ENCODE measurements around the gene GPN3.
A peak's percentile ranks its signal among the peaks of the same experiment; 100 is the strongest.
"Not testable (repeated sequence)": the region's sequence is repeated elsewhere in the genome, so short reads cannot be mapped to it uniquely, and the experiment has no call there.

GPN3 gene

DNA sequence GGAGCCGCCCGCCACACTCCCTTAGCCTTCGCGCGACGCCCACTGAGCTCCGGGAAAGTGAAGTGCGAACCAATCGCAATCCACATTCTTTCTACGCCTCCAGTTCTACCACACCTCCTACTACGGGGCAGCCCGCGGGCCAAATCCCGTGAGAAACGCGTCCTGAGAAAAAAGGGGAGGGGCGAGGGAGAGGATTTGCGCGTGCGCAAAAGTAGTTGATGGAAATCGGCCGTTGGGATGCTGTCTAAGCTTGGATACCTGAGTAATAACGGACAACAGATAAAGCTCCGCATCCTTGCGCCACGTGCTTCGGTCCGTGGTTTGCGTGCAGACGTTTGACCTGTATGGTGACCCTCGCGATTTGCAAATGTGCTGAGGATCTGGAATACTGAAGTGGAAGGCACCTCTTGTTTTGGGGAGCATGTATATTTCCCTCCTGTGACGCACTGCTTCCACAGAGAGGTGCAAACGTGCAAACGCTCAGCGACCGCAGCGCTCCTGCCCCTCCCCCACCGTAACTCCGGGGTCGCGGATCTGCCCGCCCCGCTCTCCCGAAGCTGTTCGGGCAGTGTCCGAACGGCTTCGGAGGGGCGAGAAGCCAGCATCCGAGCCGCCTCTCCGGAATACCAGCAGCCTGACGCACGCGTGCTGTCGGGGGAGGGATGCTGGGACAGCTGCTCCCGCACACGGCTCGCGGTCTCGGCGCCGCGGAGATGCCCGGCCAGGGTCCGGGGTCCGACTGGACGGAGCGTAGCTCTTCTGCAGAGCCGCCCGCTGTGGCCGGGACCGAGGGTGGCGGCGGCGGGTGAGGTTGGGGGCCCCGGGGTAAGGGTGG, at the start of gene GPN3, which contains the start of gene FAM216A:
TSS of gene GPN3 (minus strand) at position 44 of the 835 bp plus-strand sequence. CDS start 54 bp downstream, outside the sequence.
TSS of gene FAM216A (plus strand) at position 632 of the 835 bp plus-strand sequence. CDS start at position 663, 31 bp downstream.
- peak; percentile 95 for DNase-seq (ENCODE audit: low read depth)

DNA sequence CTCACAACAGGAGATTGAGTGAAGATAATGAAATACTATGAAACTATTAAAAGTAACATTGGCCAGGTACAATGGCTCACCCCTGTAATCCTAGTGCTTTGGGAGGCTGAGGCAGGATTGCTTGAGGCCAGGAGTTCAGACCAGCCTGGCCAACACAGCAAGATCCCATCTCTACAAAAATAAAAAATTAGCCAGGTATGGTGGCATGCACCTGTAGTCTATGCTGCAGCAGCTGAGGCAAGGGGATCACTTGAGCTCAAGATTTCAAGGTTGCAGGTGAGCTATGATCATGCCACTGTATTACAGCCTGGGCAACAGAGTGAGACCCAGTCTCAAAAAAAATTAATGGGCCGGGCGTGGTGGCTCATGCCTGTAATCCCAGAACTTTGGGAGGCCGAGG, 48.9 kb upstream of the GPN3 start:
- no peak for DNase-seq (ENCODE audit: low read depth)

DNA sequence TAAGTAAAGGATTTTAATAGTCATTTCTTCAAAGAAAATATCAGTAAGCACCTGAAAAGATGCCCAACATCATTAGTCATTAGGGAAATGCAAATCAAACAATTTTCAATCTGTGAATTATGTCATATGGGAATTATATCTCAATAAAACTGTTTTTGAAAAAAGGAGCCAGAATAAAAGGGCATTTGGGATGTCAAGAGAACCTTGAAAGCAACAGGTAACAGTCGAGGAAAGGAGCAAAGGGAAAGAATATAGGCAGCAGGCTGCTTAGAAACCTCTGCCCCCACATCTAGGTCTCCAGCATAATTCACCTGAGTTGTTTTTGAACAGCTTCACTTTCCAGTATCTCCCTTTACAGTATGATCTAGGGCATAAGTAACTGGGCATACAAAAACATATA, 46.3 kb upstream of the GPN3 start:
- DNase-seq (ENCODE audit: low read depth) = no peak

DNA sequence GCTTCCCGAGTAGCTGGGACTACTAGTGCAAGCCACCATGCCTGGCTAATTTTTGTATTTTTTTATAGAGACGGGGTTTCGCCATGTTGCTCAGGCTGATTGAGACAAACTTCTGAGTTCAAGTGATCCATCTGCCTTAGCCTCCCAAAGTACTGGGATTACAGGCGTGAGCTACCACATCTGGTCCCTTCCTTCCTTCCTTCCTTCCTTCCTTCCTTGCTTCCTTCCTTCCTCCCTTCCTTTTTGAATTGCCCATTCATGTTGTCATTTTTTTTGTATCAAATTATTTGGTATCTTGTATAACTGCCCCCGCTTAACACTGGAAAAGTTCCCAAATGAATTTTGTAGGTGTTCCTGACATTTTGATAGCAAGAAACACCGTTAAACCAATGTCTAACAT, 45.8 kb upstream of the GPN3 start:
- no peak for DNase-seq (ENCODE audit: low read depth)

GRCh38 chr12:110508071-110508586, 40.1 kb upstream of the GPN3 start:
- DNase-seq (ENCODE audit: low read depth) = no peak

DNA sequence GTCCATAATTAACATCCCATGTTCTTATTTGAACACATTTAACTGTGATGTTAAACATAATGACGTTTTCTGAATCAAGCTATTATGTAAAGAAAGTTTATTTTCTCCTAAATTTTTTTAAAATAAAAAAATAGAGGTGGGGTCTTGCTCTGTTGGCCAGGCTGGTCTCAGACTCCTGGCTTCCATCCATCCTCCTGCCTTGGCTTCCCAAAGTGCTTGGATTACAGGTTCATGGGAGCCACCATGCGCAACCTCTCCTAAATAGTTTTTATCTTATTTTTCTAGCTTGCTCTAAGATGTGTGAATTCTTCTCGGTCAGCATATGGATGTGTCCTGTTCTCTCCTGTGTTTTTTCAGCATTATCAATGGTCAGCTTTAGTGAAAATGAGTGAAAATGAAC, 37.3 kb upstream of the GPN3 start:
- no peak for DNase-seq (ENCODE audit: low read depth)

GRCh38 chr12:110503432-110503831, 35.4 kb upstream of the GPN3 start:
- no peak for DNase-seq (ENCODE audit: low read depth)

DNA sequence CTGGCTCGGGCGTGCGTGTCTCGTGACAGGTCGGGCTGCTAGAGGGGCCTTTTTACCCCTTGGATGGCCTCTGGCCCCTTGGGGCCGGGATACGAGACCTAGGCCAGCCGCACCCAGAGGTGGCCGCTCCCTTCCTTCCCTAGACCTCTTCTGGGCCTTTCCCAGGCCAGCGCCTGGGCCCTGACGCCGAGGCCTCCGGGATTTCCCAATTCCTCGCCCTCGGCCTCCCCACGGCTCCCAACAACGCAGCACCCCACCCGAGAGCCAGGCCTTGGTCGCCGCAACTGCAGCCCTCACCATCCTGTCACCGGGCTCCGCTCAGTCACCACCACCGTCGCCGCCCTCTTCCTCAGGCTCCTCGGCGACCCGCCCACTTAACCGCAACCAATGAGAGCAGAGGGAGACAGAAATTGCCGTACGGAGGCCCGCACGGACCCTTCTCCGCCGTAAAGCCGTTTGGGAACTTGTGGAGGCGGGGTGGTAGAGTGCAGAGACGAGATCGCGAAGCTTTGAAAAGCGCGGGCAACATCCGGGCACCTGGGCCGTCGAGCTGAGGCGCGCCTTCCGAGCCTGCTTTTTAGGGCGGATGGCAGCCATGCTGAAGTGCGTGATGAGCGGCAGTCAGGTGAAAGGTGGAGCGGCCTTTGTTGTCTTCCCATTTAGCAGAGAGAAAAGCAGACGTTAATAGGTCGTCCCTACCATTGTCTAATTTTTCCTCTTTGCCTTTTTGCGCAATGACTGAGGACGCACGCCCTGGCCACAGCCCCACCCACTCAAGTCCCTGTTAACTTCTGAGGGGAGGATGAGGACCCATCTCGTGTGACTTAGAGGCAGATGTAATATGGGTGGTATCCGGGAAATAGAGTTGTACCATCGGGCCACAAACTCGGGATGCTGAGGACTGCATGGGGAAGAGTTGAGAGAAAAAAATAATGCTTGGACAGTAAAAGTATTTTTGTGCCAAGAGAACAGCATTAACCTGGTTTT, 34.0 kb upstream of the GPN3 start, which contains the start of the genes RAD9B and VPS29:
TSS of gene RAD9B (plus strand) at position 580 of the 987 bp plus-strand sequence. CDS start at position 587, 7 bp downstream.
TSS of gene VPS29 (minus strand) at position 360 of the 987 bp plus-strand sequence. CDS start at position 300, 60 bp downstream.
- DNase-seq (ENCODE audit: low read depth) = peak; percentile 92

- peak; percentile 49 for DNase-seq (ENCODE audit: low read depth)
Observed at GRCh38 chr12:110501399-110501751, 33.3 kb upstream of the GPN3 start.

- DNase-seq (ENCODE audit: low read depth) = no peak
Observed at GRCh38 chr12:110498984-110499706, 31.1 kb upstream of the GPN3 start.

GRCh38 chr12:110475426-110475825, 7.4 kb upstream of the GPN3 start:
- DNase-seq (ENCODE audit: low read depth) = no peak

GRCh38 chr12:110467847-110468213, 227 bp downstream of the GPN3 start:
- no peak for DNase-seq (ENCODE audit: low read depth)

- DNase-seq (ENCODE audit: low read depth) = no peak
Observed at GRCh38 chr12:110466791-110467190, 1.3 kb downstream of the GPN3 start.

DNA sequence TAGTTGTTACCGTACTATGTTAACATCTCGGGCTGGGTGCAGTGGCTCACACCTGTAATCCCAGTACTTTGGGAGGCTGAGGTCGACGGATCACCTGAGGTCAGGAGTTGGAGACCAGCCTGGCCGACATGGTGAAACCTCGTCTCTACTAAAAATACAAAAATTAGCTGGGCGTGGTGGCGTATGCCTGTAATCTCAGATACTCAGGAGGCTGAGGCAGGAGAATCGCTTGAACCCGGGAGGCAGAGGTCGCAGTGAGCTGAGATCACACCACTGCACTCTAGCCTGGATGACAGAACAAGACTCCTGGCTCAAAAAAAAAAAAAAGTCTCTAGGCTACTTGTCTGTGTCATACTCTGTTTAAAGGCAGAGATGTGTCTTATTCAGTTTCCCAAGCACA, 2.3 kb downstream of the GPN3 start:
- DNase-seq (ENCODE audit: low read depth) = not testable (repeated sequence)

GRCh38 chr12:110465024-110465423, 3.0 kb downstream of the GPN3 start:
- no peak for DNase-seq (ENCODE audit: low read depth)

- not testable (repeated sequence) for DNase-seq (ENCODE audit: low read depth)
Observed at GRCh38 chr12:110461189-110461588, 6.9 kb downstream of the GPN3 start.

DNA sequence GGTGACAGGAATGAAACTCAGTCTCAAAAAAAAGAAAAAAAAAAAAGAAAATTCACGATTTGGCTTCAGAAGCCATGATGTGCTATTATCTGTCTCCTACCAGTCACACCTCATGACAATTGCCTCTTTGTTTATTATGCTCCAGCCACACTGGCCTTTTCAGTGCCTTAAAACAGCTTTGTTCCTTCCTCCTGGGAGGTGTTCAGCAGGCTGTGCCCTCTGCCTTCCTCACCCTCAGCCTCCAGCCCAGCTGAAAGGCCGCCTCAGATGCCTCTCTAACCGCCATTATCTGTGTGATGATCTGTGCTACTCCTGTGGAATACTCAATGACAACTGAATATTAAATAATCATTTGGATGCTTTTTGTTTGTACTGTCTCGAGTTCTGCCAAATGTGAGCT, 9.3 kb downstream of the GPN3 start:
- no peak for DNase-seq (ENCODE audit: low read depth)

- DNase-seq (ENCODE audit: low read depth) = no peak
Observed at GRCh38 chr12:110453569-110454296, 14.3 kb downstream of the GPN3 start.

DNA sequence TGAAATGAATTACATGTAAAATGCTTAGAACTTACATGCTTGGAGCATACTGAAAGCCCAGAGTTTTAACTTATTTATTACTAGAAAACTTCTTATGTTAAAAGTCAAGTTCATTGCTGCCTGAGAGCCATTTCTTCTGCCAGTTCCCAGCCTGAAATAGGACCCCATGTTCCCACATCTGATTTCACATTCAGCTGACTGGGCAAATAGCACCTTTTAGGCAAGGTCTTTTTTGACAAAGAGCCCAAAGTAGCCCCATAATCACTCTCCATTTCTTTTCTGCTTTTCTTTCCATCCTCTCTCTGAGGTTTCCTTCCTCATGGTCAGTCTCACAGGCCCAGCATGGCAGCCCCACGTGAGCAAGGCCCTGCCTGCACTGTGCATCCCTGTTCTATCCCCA, 16.8 kb downstream of the GPN3 start:
- DNase-seq (ENCODE audit: low read depth) = no peak

GRCh38 chr12:110449799-110450497, 18.1 kb downstream of the GPN3 start, which contains the start of gene ARPC3:
ARPC3 (minus strand) TSS chr12:110450337; CDS start chr12:110450260, 77 bp downstream.
- DNase-seq (ENCODE audit: low read depth) = peak; percentile 68
